NCI-H1417 (cell line): Measurements from ENCODE around the gene SCFD2.
"Not testable (repeated sequence)": the region's sequence is repeated elsewhere in the genome, so short reads cannot be mapped to it uniquely, and the experiment has no call there.

ENCODE experiments used
- DNase-seq, 3 experiments: peaks; one replicate each; lab custom pipeline; 2025; lab: John Stamatoyannopoulos, UW

The SCFD2 gene

GRCh38 chr4:53011259-53011905 is 354.5 kb downstream of the SCFD2 start:
- DNase-seq = peak in 1 of 3 experiments; percentile 5

GRCh38 chr4:53010318-53010717 is 355.5 kb downstream of the SCFD2 start:
- no peak for DNase-seq

- DNase-seq = no peak
Measured at GRCh38 chr4:53009824-53010223, 356.0 kb downstream of the SCFD2 start.

GRCh38 chr4:53007024-53007423 is 358.8 kb downstream of the SCFD2 start:
- no peak for DNase-seq

GRCh38 chr4:53005808-53006207 is 360.1 kb downstream of the SCFD2 start:
- DNase-seq = no peak

- DNase-seq = no peak
Measured at GRCh38 chr4:53005149-53005546, 360.7 kb downstream of the SCFD2 start.

GRCh38 chr4:53004497-53005148 is 361.2 kb downstream of the SCFD2 start:
- DNase-seq = no peak

- no peak for DNase-seq
Measured at GRCh38 chr4:53003959-53004358, 361.9 kb downstream of the SCFD2 start.

- DNase-seq = no peak
Measured at GRCh38 chr4:53000560-53000959, 365.3 kb downstream of the SCFD2 start.

- no peak for DNase-seq
Measured at GRCh38 chr4:52999626-53000025, 366.2 kb downstream of the SCFD2 start.

GRCh38 chr4:52998413-52998812 is 367.4 kb downstream of the SCFD2 start:
- no peak for DNase-seq

GRCh38 chr4:52997132-52997416 is 368.8 kb downstream of the SCFD2 start:
- no peak for DNase-seq

- DNase-seq = no peak
Measured at GRCh38 chr4:52996261-52997131, 369.4 kb downstream of the SCFD2 start.

- no peak for DNase-seq
Measured at GRCh38 chr4:52995360-52996030, 370.4 kb downstream of the SCFD2 start.

GRCh38 chr4:52994567-52994966 is 371.3 kb downstream of the SCFD2 start:
- no peak for DNase-seq

GRCh38 chr4:52993771-52994170 is 372.1 kb downstream of the SCFD2 start:
- no peak for DNase-seq

- DNase-seq = not testable (repeated sequence)
Measured at GRCh38 chr4:52992551-52992950, 373.3 kb downstream of the SCFD2 start.

GRCh38 chr4:52991472-52991871 is 374.4 kb downstream of the SCFD2 start:
- no peak for DNase-seq

- no peak for DNase-seq
Measured at GRCh38 chr4:52990706-52991105, 375.2 kb downstream of the SCFD2 start.

- no peak for DNase-seq
Measured at GRCh38 chr4:52989865-52990264, 376.0 kb downstream of the SCFD2 start.

GRCh38 chr4:52987392-52988056 is 378.3 kb downstream of the SCFD2 start:
- DNase-seq = peak in 1 of 3 experiments; percentile 9

- DNase-seq = no peak
Measured at GRCh38 chr4:52984462-52984881, 381.4 kb downstream of the SCFD2 start.
